Ascending aorta (tissue), 2 donors: ENCODE measurements around the gene CFAP65. TPM values are rescaled to one million over a fixed set of nuclear protein-coding genes. Genes with fewer than 3 reads are reported as not detected.
A peak's percentile ranks its signal among the peaks of the same experiment; 100 is the strongest.

Experiments used
- DNase-seq, 2 donors: peaks; one replicate each; pipeline ENCODE4 v3.0.0-alpha.2; 2019; ENCODE audit warnings: low spot score in 2 of 2
- H3K27ac ChIP-seq, 2 donors: fragments of 200-600 bp; sonication (generic); one replicate each; pipeline ENCODE4 v1.5.1; 2016 to 2017; ENCODE audit warnings: mild to moderate bottlenecking in 1 of 2
- H3K27me3 ChIP-seq: fragments of 200-600 bp; sonication (generic); one replicate; pipeline ENCODE4 v1.5.1; 2017
- H3K36me3 ChIP-seq, 2 donors: fragments of 200-600 bp; sonication (generic); one replicate each; pipeline ENCODE4 v1.5.1; 2016
- H3K4me1 ChIP-seq, 2 donors: fragments of 200-600 bp; sonication (generic); one replicate each; pipeline ENCODE4 v1.5.1; 2016 to 2017; ENCODE audit warnings: mild to moderate bottlenecking in 1 of 2
- H3K4me3 ChIP-seq, 2 donors: fragments of 200-600 bp; sonication (generic); one replicate each; pipeline ENCODE4 v1.5.1; 2016 to 2017; ENCODE audit warnings: mild to moderate bottlenecking in 1 of 2
- H3K9me3 ChIP-seq, 2 donors: fragments of 200-600 bp; sonication (generic); one replicate each; pipeline ENCODE4 v1.5.1; 2016
- intact Hi-C: fragments of 100-400 bp; cut with DNase I; formaldehyde crosslinking; loops from one replicate; pipeline ENCODE4 v1.15.1; 2023
- total RNA-seq: library from RNA; depleted of rRNA; stranded (reverse); fragments of >200 nt; gene quantifications from one replicate; pipeline ENCODE4 v1.1.0, GENCODE V29; 2016
- TF ChIP-seq, protein P1 (sequence below), 3 experiments: fragments of 200-600 bp in 2 of 3; fragments of 450-650 bp in 1 of 3; sonication (generic) in 2 of 3; IDR thresholded peaks; one replicate each; pipeline ENCODE4 v1.5.1; 2016 to 2019; ENCODE audit warnings: antibody characterized with exemption in 3 of 3, mild to moderate bottlenecking in 1 of 3, moderate library complexity in 1 of 3

The CFAP65 gene
- total RNA-seq, 1 donor from 2014 or later: not detected

DNA sequence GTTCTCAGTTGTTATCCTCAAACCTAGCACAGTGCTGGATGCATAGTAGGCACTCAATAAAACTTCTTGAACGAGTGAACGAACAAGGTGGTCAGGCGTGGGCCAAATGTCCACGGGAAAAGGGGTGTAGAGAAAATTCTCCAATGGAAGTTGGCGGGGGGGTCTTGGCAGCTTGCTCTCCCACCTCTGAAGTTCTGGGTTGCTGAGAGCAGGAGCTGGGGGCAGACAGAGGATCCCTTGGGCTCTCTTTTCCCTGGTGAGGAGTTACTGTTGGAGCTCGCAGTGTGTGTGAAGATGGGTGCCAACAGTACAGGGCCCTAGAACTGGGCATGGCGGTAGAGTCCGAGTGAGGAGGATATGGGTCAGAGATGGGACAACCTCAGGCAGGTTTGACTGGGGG is 45.8 kb downstream of the CFAP65 start:
- intact Hi-C loops: no loop called here
- H3K27me3 ChIP-seq: peaks cover 46% of the 10 kb centered on the region
- H3K27ac ChIP-seq: no peak overlapping the region
- no peaks in the 10 kb centered on the region for H3K9me3 ChIP-seq
- DNase-seq: no peak
- H3K36me3 ChIP-seq: no peaks in the 10 kb centered on the region
- TF ChIP-seq, protein P1, sequence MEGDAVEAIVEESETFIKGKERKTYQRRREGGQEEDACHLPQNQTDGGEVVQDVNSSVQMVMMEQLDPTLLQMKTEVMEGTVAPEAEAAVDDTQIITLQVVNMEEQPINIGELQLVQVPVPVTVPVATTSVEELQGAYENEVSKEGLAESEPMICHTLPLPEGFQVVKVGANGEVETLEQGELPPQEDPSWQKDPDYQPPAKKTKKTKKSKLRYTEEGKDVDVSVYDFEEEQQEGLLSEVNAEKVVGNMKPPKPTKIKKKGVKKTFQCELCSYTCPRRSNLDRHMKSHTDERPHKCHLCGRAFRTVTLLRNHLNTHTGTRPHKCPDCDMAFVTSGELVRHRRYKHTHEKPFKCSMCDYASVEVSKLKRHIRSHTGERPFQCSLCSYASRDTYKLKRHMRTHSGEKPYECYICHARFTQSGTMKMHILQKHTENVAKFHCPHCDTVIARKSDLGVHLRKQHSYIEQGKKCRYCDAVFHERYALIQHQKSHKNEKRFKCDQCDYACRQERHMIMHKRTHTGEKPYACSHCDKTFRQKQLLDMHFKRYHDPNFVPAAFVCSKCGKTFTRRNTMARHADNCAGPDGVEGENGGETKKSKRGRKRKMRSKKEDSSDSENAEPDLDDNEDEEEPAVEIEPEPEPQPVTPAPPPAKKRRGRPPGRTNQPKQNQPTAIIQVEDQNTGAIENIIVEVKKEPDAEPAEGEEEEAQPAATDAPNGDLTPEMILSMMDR (IDR thresholded peaks at IDR 0.05): no peak
- peaks cover 13 to 24% of the 10 kb centered on the region in 2 donors for H3K4me1 ChIP-seq
- peak overlapping the region in 1 of 2 donors; percentile 54 for H3K4me3 ChIP-seq

DNA sequence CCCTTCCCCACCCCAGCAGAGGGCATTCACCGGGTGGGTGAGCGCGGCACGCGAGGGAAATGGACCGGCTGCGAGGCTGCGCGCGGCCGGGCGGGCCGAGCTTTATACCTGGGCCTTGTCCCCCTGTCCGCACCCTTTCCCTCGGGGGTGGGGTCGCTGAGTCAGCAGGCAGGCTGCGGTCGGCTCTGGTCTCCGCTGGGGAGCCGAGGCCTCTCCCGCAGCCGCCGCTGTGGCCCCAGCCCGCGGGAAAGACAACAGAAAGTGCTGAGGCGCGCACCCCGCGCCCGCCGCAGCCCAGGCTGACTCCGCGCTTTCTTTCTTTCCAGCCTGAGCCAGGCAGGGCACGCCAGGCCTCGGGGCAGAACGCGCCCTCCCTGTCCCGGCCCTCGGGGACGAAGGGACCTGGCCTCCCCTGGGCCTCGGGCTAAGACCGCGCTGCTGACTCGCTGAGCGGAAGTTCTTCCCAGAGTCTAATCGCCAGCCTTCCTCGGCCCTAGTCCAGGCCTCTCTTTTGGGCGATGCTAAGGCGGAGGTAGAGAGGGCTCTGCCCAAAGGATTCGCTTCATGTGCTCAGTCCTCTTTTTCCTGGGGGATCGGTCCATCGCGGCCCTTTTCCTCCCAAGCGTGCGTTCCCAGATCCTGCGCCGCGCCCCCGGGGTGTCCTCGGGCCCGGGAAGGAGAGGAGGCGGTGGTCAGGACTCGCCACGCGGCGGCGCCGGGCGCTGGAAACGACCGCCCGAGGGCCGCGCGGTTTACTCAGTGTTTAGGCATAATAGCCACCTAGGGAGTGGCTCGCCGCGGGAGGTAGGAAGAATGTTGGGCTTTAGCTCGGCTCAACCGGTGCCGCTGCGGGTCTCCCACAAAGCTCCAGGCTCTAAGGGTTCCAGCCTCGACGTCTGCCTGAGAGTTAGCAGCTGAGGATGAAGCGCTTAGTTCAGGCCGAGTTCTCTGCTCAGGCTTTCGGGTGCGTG is 47.7 kb downstream of the CFAP65 start, which contains the start of gene CRYBA2:
CRYBA2 (minus strand) TSS at position 78 of the 971 bp plus-strand sequence. CDS start 246 bp downstream, outside the sequence.
- no peak within 1 kb of the TSS for H3K27ac ChIP-seq
- TF ChIP-seq, protein P1 (IDR thresholded peaks at IDR 0.05): no peak
- no peak for DNase-seq
- H3K9me3 ChIP-seq: no peaks in the 10 kb centered on the region
- H3K27me3 ChIP-seq: peaks cover 56% of the 10 kb centered on the region
- no peaks in the 10 kb centered on the region for H3K36me3 ChIP-seq
- peaks cover 13 to 24% of the 10 kb centered on the region in 2 donors for H3K4me1 ChIP-seq
- intact Hi-C loops: no loop called here
- peak within 1 kb of the TSS; percentile 54 to 64 for H3K4me3 ChIP-seq

DNA sequence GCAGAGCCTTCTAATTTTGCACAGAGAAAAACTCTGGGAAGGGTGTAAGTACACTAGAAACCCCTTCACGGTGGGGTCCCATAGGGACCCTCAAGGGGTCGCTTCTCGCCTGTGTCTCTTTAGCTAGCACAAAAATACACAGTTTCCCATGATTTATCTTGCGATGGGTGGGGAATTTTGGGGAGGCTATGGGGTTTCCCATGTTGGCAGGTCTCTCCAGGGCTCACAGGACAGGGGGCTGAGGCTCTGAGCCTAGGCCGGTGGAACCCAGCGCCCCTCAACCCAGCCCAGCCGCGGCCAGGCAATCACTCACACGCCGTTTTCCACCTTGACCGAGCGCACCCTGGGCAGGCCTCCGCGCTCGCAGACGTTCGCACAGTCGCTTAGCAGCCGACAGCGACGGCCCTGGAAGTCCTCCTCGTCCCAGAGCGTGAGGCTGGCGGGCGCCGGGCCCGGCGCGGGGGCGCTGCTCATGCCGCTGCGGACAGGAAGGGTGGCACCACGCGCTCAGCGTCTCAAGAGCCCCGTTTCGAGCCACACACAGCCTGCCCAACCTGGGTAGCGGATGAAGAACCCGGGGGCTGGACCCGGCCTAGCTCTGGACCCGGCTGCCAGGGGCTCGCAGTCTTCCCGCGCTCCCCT is 48.5 kb downstream of the CFAP65 start:
- TF ChIP-seq, protein P1 (IDR thresholded peaks at IDR 0.05): no peak
- Histone ChIP-seq H3K9me3 (no peaks in the 10 kb centered on the region), H3K4me1 (peaks cover 13 to 24% of the 10 kb centered on the region in 2 donors), H3K4me3 (peak overlapping the region; percentile 54 to 64), H3K36me3 (no peaks in the 10 kb centered on the region), H3K27ac (no peak overlapping the region), H3K27me3 (peaks cover 56% of the 10 kb centered on the region)
- intact Hi-C loops: no loop called here
- DNase-seq: no peak

DNA sequence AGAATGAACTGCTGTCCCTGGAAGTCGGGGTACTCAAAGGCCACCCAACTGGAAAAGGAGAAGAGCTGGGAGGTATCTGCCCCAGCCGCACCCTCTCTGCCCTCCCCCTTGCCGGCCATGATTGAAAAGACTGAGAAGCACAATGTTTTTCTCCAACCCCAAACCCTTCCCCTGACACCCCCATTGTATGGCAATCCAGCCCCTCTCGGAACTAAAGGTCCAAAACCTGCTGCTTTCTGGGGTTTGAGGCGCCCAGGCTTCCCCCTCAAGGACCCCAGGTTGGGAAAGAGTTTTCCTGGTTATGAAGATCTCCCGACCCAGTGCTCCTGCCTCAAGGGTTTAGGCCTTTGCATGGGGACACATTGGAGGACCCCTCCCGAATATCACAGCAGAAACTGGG is 49.1 kb downstream of the CFAP65 start:
- TF ChIP-seq, protein P1 (IDR thresholded peaks at IDR 0.05): no peak
- peaks cover 13 to 24% of the 10 kb centered on the region in 2 donors for H3K4me1 ChIP-seq
- no peak for DNase-seq
- H3K9me3 ChIP-seq: no peaks in the 10 kb centered on the region
- intact Hi-C loops: no loop called here
- H3K27me3 ChIP-seq: peaks cover 56% of the 10 kb centered on the region
- no peak overlapping the region for H3K27ac ChIP-seq
- no peaks in the 10 kb centered on the region for H3K36me3 ChIP-seq
- no peak overlapping the region for H3K4me3 ChIP-seq

DNA sequence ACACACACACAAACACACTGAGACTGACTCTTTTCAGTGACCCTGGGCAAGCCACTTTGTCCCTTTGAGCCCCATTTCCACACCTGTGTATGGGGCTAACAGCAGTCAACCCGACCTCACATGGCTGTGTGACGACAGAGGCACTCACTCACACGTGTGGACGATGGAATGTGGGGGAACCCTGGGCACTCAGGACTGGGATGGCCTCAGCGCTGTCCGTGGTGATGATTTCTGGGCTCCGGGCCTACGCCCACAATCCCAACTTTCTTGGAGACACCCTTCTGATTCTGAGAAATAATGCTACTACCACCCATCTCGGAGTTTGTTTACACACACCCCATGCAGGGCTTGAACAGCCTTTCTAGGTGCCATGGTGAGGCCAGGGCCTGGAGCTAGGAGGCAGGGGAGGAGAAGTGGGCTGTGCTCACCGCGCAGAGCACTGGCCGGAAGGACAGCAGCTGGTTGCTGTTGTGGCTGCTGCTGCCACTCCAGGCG is 49.6 kb downstream of the CFAP65 start:
- TF ChIP-seq, protein P1 (IDR thresholded peaks at IDR 0.05): no peak
- H3K36me3 ChIP-seq: no peaks in the 10 kb centered on the region
- peaks cover 56% of the 10 kb centered on the region for H3K27me3 ChIP-seq
- H3K27ac ChIP-seq: no peak overlapping the region
- no peak for DNase-seq
- intact Hi-C loops: no loop called here
- peaks cover 13 to 24% of the 10 kb centered on the region in 2 donors for H3K4me1 ChIP-seq
- H3K9me3 ChIP-seq: no peaks in the 10 kb centered on the region
- no peak overlapping the region for H3K4me3 ChIP-seq
